OCI-LY1 (cell line): ENCODE data around the gene CLP1.

Experiments
- CTCF ChIP-seq: fragments of 200-600 bp; sonication (generic), shearing (Covaris generic); IDR thresholded peaks from 2 replicates; pipeline ENCODE4 v1.5.1; 2017; ENCODE audit warnings: mild to moderate bottlenecking, antibody characterized with exemption, low read length, moderate library complexity, mixed read lengths
- EZH2 ChIP-seq: fragments of 200-600 bp; sonication (generic), shearing (Covaris generic); IDR thresholded peaks from 2 replicates; pipeline ENCODE4 v1.8.0; 2017; ENCODE audit warnings: borderline replicate concordance, mixed run types, mild to moderate bottlenecking, antibody characterized with exemption, low read length, moderate library complexity, mixed read lengths

- TF ChIP-seq CTCF (no peak), EZH2 (no peak)
Observed at GRCh38 chr11:57651408-57651807, 6.2 kb upstream of the CLP1 start.
